T follicular helper cell (primary cell): ENCODE measurements around the gene ZNF423.

Source experiments
- DNase-seq: peaks from one replicate; pipeline ENCODE4 v3.0.0-alpha.2; 2020; ENCODE audit warnings: low read depth

Gene ZNF423

GRCh38 chr16:49471038-49471727 is 384.7 kb downstream of the ZNF423 start:
- no peak for DNase-seq

DNA sequence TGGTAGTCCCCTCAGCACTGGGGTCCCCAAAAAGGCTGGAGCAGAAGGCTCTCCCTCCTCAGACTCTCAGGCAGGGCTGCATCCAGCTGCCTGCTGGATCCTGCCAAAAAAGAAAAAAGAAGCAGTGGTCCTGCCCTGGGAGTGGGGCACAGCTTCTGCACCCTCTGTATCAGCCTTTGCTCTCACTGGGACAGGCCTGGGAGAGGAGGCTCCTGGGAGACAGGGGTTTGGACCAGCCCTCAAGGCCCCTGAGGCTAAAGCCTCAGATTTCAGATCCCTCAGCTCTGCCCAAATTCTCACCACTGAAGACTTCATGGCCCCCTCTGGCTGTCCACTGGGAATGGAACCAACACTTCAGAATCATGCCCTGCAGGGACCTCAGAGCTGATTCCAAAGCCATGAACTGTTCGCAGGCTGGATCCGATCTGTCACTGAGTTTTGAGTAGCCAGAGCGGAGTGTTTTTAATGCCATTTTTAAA is 385.4 kb downstream of the ZNF423 start:
- DNase-seq, result no peak

DNA sequence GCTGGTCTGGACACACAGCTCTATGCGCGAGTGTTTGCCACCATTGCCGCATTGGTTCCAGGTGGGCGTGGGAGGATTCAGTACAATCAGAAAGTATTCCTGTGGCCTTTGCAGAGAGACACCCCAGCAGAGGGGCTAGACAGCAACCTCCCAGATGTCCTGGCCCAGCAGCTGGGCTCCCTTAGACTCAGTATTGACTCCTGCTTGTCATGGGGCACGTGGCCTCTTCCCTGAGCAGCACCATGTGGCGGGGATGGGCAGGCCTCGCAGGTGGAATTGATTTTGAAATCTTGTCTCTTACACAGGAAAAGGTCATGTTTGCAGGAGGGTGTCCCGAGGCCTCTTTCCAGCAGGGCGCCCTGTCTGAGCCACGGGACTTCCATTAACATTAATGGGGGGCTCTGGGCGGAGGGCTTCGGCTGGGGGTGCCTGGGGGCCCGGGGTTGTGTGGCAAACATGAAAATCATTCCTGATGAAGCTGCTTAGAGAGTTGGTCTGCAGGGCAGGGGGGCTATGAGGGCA is 385.9 kb downstream of the ZNF423 start:
- DNase-seq, result no peak

- DNase-seq, result no peak
These were observed 386.6 kb downstream of the ZNF423 start for GRCh38 chr16:49469311-49469670.

DNA sequence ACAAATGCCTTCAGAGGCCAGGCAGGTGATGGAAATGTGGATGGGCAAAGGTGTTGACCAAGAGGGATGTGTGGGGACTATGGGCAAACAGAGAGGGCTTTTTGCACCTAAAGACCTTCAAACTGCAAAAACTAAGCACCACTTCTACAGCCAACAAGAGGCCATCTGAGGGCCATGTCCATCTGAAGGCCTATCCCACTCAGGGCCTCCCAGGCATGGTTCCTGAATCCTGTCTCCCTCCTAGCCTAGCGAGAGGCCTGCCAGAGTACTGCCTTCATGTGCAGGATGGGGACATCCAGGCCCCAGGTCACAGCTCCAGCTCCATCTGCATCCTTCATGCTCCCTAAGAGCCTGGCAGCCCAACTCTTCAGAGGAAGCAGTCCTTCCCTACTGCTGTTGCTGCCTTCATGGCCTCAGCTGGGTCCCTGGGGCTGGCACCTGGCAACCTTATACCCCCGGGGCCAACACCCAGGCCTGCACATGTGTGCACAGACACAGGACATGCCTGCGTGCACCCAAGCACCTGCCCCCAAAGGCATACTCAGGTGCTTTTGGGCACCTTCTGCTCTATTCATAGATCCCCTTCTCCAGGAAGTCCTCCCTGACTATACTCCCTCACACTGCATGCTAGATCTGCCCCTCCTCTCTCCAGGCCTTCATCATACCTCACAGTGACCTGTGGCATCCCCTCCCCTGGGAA is 387.2 kb downstream of the ZNF423 start:
- no peak for DNase-seq

- no peak for DNase-seq
These were observed 388.2 kb downstream of the ZNF423 start for GRCh38 chr16:49467540-49468372.

DNA sequence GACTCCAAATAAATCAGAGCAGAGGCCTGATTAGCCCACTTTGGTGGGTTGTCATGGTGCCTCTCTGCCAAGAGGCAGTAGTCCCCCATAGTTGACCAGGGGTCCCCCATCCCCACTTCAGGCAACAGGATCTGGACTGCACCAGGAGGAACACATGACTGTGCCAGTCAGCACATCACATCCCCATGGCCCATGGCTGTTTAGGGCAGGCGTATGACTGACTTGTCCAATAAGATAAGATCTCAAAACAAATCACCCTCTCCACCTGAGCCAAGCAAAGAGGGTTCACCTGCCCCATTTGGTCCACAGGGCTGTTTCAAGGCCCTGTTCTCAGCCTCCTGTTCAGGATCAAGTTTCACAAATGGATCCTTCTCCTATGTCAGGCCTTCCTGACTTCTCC is 389.0 kb downstream of the ZNF423 start:
- DNase-seq, result no peak

- DNase-seq, result no peak
These were observed 389.4 kb downstream of the ZNF423 start for GRCh38 chr16:49466529-49466831.

- no peak for DNase-seq
These were observed 390.0 kb downstream of the ZNF423 start for GRCh38 chr16:49465661-49466528.

DNA sequence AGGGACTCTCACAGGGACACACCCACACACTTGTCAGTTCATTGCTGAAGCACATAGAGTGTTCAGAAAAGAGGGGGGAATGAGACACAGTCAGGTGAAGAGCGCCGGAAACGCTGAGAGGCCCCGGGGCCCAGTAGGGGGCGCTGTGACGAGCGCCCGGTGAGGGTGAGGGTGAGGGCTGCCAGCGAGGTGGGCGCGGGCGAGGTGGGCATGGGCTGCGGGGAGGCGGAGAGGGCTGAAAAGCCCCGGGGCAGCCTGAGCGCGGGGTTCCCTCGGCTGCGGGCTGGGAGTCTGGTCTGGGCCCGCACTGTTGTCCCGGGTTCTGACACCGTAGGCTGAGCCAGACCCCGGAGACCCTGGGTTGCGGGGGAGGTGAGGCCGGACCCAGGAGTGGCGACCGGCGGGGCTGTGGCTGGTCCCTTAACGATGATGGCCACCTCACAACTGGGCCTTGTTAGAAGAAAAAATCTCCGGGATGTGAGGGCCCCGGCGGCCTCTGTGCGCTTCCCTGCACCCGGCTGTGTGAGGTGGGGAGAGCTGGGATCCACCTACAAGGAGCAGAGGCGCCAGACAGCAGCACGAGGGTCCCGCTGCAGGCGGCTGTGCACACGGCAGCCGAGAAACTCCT is 390.9 kb downstream of the ZNF423 start:
- DNase-seq, result no peak

DNA sequence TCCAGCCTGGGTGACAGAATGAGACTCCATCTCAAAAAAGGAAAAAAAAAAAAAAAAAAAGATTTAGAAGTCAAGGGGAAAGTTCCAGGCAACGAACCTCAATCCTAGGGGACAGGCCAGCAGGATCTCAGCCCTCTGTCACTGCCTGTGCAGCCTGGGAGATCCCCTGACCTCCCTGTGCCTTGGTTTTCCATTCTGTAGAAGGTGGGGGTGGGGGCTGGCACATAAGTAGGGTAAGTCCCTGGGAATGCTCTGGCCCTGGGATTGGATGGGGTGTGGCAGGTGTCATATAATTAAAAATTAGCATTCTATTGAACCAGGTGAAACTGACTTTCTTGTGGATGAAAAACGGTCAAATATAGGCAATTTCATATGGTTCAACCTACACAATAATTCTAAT is 391.8 kb downstream of the ZNF423 start:
- no peak for DNase-seq

DNA sequence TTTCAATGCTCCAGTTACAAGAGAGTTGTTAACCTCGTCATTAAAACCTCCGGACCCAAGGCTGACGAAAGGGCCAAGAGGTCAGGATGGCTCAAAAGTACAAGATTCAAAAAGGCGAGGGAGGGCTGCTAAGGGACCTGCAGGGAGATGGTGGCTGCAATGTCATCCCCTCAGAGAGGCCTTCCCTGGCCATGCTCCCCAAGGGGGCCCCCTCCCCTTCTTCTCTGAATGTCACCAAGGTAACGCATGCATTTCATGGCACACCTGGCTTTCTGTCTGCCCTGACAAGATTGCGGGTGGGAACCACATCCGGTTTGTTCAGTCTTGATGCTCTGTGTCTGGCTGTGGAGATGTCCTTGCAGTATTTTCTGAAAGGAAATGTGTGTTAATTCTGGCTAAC is 392.4 kb downstream of the ZNF423 start:
- peak; percentile 75 for DNase-seq

GRCh38 chr16:49462989-49463371 is 392.9 kb downstream of the ZNF423 start:
- no peak for DNase-seq

DNA sequence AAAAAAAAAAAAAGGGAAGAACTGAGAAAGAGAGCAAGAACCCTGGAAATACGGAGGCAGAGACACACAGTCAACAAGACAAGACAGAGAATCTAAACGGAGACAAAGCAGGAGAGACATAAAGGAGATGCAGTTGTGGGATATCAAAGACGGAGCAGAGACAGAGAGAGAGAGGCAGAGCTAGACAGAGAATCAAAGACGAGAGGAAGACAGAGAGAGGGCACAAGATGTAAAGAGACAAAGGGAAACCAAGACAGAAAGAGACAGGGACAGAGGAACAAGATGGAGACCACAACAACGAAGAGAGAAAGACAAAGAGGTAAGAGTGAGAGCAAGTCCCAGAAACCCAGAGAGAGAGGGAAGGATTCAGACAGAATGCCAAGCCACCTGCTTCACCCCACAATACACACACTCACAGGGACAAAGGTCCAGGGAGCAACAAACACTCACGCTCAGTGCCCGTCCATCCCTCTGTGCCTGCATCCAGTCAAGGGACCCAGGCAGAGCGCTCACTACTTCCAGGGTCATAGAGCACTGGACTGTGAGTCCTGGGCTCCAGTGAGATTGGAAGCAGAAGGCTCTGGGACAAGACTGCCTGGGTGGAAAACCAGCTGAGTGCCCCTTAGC is 393.4 kb downstream of the ZNF423 start:
- DNase-seq, result no peak

DNA sequence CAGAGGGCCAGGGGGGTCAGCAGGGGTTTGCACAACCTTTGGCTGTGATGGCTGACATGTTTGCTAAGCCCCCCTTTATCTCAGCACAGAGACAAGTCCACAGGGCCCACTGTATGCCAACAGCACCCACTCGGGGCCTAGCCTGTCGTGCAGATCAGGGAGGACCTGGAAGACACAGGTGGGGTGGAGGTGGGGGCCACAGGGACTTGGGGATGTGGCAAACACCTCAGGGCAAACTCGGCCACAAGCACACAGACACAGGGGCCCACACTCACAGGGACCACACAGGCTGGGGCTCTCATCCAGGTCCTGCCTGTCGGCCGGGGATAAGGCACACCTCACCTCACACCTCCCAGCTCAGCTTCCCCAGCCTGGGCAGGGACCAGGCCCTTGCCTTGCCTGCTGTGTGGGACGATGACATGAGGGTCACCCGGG is 394.4 kb downstream of the ZNF423 start:
- no peak for DNase-seq

GRCh38 chr16:49460786-49461470 is 395.0 kb downstream of the ZNF423 start:
- DNase-seq, result no peak

- DNase-seq, result no peak
These were observed 395.8 kb downstream of the ZNF423 start for GRCh38 chr16:49459953-49460735.

DNA sequence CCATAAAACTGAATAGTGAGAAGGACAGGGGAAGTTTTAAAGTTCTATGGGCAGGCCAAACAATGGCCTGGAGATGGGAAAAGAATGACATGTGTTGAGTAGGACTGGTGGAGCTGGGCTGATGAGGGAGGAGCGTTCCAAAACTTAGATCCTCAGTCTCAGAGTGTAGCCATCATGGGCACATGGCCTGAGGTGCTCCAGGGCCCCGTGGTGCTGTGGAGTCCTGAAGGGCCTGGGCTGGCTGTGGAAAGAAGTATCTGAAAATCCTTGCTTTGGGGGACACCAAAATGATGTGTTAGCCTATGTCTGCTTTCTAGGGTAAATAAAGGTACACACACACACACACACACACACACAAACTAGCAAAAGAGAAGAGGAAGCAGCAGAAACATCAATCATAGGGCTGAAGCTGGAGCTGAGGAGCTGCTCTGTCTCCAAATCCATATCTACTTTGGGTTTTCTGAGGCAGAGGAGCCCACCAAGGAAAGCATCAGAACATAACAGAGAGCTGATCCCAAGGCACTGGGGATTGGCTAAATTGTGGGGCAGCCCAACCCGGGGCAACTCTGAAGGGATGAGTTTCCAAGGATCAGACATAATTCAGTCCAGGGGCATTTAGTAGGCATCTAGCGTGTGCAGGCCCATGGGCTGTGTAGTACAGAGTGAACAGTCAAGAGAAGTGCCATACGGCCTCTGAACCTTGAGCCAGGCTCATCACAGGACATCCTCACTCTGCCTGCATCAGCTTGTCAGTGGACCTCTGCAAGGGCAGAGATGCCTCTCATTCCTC is 397.1 kb downstream of the ZNF423 start:
- DNase-seq, result no peak

GRCh38 chr16:49458243-49458642 is 397.7 kb downstream of the ZNF423 start:
- DNase-seq, result no peak
